HG03025 (cell line): ENCODE data around the gene PNCK.

Experiments
- ATAC-seq: cut with Tn5 transposase; IDR thresholded peaks from one replicate; pipeline ENCODE4 v1.9.1; 2021; ENCODE audit warnings: mild to moderate bottlenecking, moderate library complexity; ENCODE audit not compliant: unreplicated experiment, low FRiP score

PNCK gene

GRCh38 chrX:153633048-153633447 is 40.6 kb downstream of the PNCK start:
- ATAC-seq: no peak

GRCh38 chrX:153632595-153632946 is 41.0 kb downstream of the PNCK start:
- ATAC-seq: no peak

- no peak for ATAC-seq
These were observed 41.6 kb downstream of the PNCK start for GRCh38 chrX:153631907-153632594.

GRCh38 chrX:153631346-153631745 is 42.3 kb downstream of the PNCK start:
- no peak for ATAC-seq

- no peak for ATAC-seq
These were observed 44.9 kb downstream of the PNCK start for GRCh38 chrX:153628665-153629064.

- ATAC-seq: no peak
These were observed 45.5 kb downstream of the PNCK start for GRCh38 chrX:153628129-153628528.

- ATAC-seq: no peak
These were observed 45.9 kb downstream of the PNCK start for GRCh38 chrX:153627675-153628111.

GRCh38 chrX:153626863-153627674 is 46.5 kb downstream of the PNCK start:
- no peak for ATAC-seq

GRCh38 chrX:153626025-153626633 is 47.5 kb downstream of the PNCK start:
- ATAC-seq: no peak

GRCh38 chrX:153625271-153626024 is 48.2 kb downstream of the PNCK start:
- no peak for ATAC-seq

GRCh38 chrX:153624196-153625091 is 49.2 kb downstream of the PNCK start:
- ATAC-seq: no peak

- no peak for ATAC-seq
These were observed 50.1 kb downstream of the PNCK start for GRCh38 chrX:153623310-153624029.

GRCh38 chrX:153622661-153623309 is 50.8 kb downstream of the PNCK start:
- no peak for ATAC-seq

- no peak for ATAC-seq
These were observed 51.5 kb downstream of the PNCK start for GRCh38 chrX:153621949-153622598.

- no peak for ATAC-seq
These were observed 53.0 kb downstream of the PNCK start for GRCh38 chrX:153620576-153620975.
